HepG2 (cell line): Measurements from ENCODE around the gene FDPS. TPM values are rescaled to one million over a fixed set of nuclear protein-coding genes. Genes with fewer than 3 reads are reported as not detected.

Experiments used
- GATAD2A ChIP-seq: IDR thresholded peaks from 2 replicates; pipeline ENCODE4 v1.6.1; 2016
- HCFC1 ChIP-seq: fragments of 150-350 bp; IDR thresholded peaks from 2 replicates; pipeline ENCODE4 v1.6.1; 2014; ENCODE audit warnings: low read depth, low read length
- JUN ChIP-seq: sonication (generic); formaldehyde crosslinking; IDR thresholded peaks from 2 replicates; pipeline ENCODE4 v1.4.0; 2020; ENCODE audit warnings: mild to moderate bottlenecking, missing genetic modification reagents
- KAT7 ChIP-seq: IDR thresholded peaks from 2 replicates; pipeline ENCODE4 v1.6.1; 2018; ENCODE audit warnings: borderline replicate concordance, missing compliant biosample characterization
- MIER3 ChIP-seq: IDR thresholded peaks from 2 replicates; pipeline ENCODE4 v1.6.1; 2016; ENCODE audit warnings: missing compliant biosample characterization, borderline replicate concordance
- MXD1 ChIP-seq: sonication (generic); formaldehyde crosslinking; IDR thresholded peaks from 2 replicates; pipeline ENCODE4 v1.4.0; 2020; ENCODE audit warnings: mild to moderate bottlenecking, missing genetic modification reagents
- NONO ChIP-seq, 2 experiments: fragments of 450-650 bp in 1 of 2; sonication (generic) in 1 of 2; formaldehyde crosslinking in 1 of 2; IDR thresholded peaks in 1 of 2; conservative IDR thresholded peaks in 1 of 2; 2 replicates each; pipeline versions ENCODE4 v1.6.1 to v1.8.0; 2017 to 2022; ENCODE audit warnings: mild to moderate bottlenecking in 1 of 2, missing genetic modification reagents in 1 of 2, moderate library complexity in 1 of 2
- PCBP2 ChIP-seq: fragments of 200-400 bp; formaldehyde crosslinking; optimal IDR thresholded peaks from 2 replicates; pipeline ENCODE3; 2018; ENCODE audit warnings: low read length, low read depth; ENCODE audit not compliant: poor library complexity, severe bottlenecking
- SMARCC2 ChIP-seq: fragments of 450-650 bp; IDR thresholded peaks from 2 replicates; pipeline ENCODE4 v1.6.1; 2017; ENCODE audit warnings: antibody characterized with exemption, mild to moderate bottlenecking
- ZHX2 ChIP-seq, 2 experiments: sonication (generic) in 1 of 2; formaldehyde crosslinking in 1 of 2; IDR thresholded peaks; 2 replicates each; pipeline versions ENCODE4 v1.6.1 to v1.9.0; 2014 to 2022; ENCODE audit warnings: antibody characterized with exemption in 1 of 2, borderline replicate concordance in 1 of 2, inconsistent platforms in 1 of 2, low read depth in 1 of 2, missing genetic modification reagents in 1 of 2
- ZKSCAN1 ChIP-seq: fragments of 150-350 bp; IDR thresholded peaks from 2 replicates; pipeline ENCODE4 v1.6.1; 2014; ENCODE audit warnings: low read length
- ZNF121 ChIP-seq: sonication (generic); formaldehyde crosslinking; IDR thresholded peaks from 2 replicates; pipeline ENCODE4 v1.5.0; 2020; ENCODE audit warnings: mild to moderate bottlenecking, missing genetic modification reagents
- ZNF274 ChIP-seq: sonication (generic); formaldehyde crosslinking; IDR thresholded peaks from 2 replicates; pipeline ENCODE4 v1.5.1; 2020; ENCODE audit warnings: mild to moderate bottlenecking, missing genetic modification reagents
- ZNF367 ChIP-seq: sonication (generic); formaldehyde crosslinking; IDR thresholded peaks from 2 replicates; pipeline ENCODE4 v1.4.0; 2020; ENCODE audit warnings: missing genetic modification reagents, borderline replicate concordance
- ZNF605 ChIP-seq: sonication (generic); formaldehyde crosslinking; IDR thresholded peaks from 2 replicates; pipeline ENCODE4 v1.8.0; 2022; ENCODE audit warnings: mild to moderate bottlenecking, missing genetic modification reagents
- ZNF674 ChIP-seq: sonication (generic); formaldehyde crosslinking; IDR thresholded peaks from 2 replicates; pipeline ENCODE4 v1.5.0; 2020; ENCODE audit warnings: low read depth, mild to moderate bottlenecking, missing genetic modification reagents
- ZNF737 ChIP-seq: sonication (generic); formaldehyde crosslinking; IDR thresholded peaks from 2 replicates; pipeline ENCODE4 v1.5.0; 2020; ENCODE audit warnings: missing genetic modification reagents, mild to moderate bottlenecking, borderline replicate concordance
- ZNF770 ChIP-seq: sonication (generic); formaldehyde crosslinking; IDR thresholded peaks from 2 replicates; pipeline ENCODE4 v1.5.0; 2020; ENCODE audit warnings: mild to moderate bottlenecking, missing genetic modification reagents
- ZNF780A ChIP-seq: sonication (generic); formaldehyde crosslinking; IDR thresholded peaks from 2 replicates; pipeline ENCODE4 v1.8.0; 2022; ENCODE audit warnings: mild to moderate bottlenecking, missing genetic modification reagents, moderate library complexity
- polyA plus RNA-seq, 8 experiments: library from polyadenylated mRNA; depleted of rRNA in 3 of 8; stranded (reverse) in 7 of 8; unstranded in 1 of 8; fragments of >200 nt; fragmentation: Illumina TruSeq in 4 of 8; extraction: Trizol in 4 of 8; gene quantifications; 2 replicates each; pipeline versions ENCODE4 v1.2.1 to v1.2.3, GENCODE V29; 2011 to 2016; ENCODE audit warnings: low read depth in 4 of 8, missing spikeins in 1 of 8, mixed read lengths in 1 of 8; ENCODE audit not compliant: insufficient read depth in 1 of 8
- total RNA-seq, 5 experiments: library from RNA; depleted of rRNA; stranded (reverse); fragments of >200 nt; fragmentation: Illumina TruSeq; extraction: Trizol; gene quantifications; 2 replicates each; pipeline ENCODE4 v1.2.3, GENCODE V29; 2016; ENCODE audit warnings: low read depth in 1 of 5
- TF ChIP-seq, protein P1 (sequence below): sonication (generic); formaldehyde crosslinking; IDR thresholded peaks from 2 replicates; pipeline ENCODE4 v1.4.0; 2020; ENCODE audit warnings: missing genetic modification reagents

The FDPS gene
- total and polyA plus RNA-seq, 2 of the 13 experiments (the other 11 are each of a cell fraction or from before 2014, with no cell fraction given), result 264 to 519 TPM

GRCh38 chr1:155272466-155273342 lies 36.0 kb upstream of the FDPS start (continued):
- no peak for TF ChIP-seq ZNF674
- no peak for TF ChIP-seq KAT7
- TF ChIP-seq ZNF367 (CRISPR knock-in tag), result no peak
- TF ChIP-seq MXD1 (CRISPR knock-in tag), result no peak
- TF ChIP-seq ZHX2 (IDR thresholded peaks at IDR 0.05; ENCODE audit: low read depth), result no peak
- TF ChIP-seq ZHX2 (CRISPR knock-in tag; IDR thresholded peaks at IDR 0.05; ENCODE audit: borderline replicate concordance), result no peak
- TF ChIP-seq MIER3, result no peak
- no peak for TF ChIP-seq ZNF737 (CRISPR knock-in tag)
- TF ChIP-seq SMARCC2, result no peak
- TF ChIP-seq GATAD2A (CRISPR knock-in tag), result no peak
- no peak for TF ChIP-seq ZKSCAN1
- no peak for TF ChIP-seq PCBP2
- TF ChIP-seq, protein P1, sequence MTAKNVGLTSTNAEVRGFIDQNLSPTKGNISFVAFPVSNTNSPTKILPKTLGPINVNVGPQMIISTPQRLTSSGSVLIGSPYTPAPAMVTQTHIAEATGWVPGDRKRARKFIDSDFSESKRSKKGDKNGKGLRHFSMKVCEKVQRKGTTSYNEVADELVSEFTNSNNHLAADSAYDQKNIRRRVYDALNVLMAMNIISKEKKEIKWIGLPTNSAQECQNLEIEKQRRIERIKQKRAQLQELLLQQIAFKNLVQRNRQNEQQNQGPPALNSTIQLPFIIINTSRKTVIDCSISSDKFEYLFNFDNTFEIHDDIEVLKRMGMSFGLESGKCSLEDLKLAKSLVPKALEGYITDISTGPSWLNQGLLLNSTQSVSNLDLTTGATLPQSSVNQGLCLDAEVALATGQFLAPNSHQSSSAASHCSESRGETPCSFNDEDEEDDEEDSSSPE (CRISPR knock-in tag), result no peak
- TF ChIP-seq ZNF770 (CRISPR knock-in tag), result no peak
- no peak; the same call in 1 of the 2 replicates for TF ChIP-seq ZNF274 (CRISPR knock-in tag)
- no peak for TF ChIP-seq ZNF605 (CRISPR knock-in tag)
- TF ChIP-seq ZNF121, result no peak
- TF ChIP-seq ZNF780A, result no peak
- TF ChIP-seq JUN (CRISPR knock-in tag), result no peak
- no peak for TF ChIP-seq NONO (IDR thresholded peaks at IDR 0.05)
- no peak; the same call in 1 of the 2 replicates for TF ChIP-seq NONO (CRISPR knock-in tag; conservative IDR thresholded peaks at IDR 0.05)
- no peak for TF ChIP-seq HCFC1
